HL-60/S4 (cell line): ENCODE measurements around the gene PLSCR3.
"Not testable (repeated sequence)": the region's sequence is repeated elsewhere in the genome, so short reads cannot be mapped to it uniquely, and the experiment has no call there.

ENCODE experiments used
- in situ Hi-C: fragments of 300-500 bp; cut with MboI; formaldehyde crosslinking; loops from 2 replicates; pipeline ENCODE4 v1.14.3; 2022; ENCODE audit warnings: low sequenced_read_pairs

The PLSCR3 gene

DNA sequence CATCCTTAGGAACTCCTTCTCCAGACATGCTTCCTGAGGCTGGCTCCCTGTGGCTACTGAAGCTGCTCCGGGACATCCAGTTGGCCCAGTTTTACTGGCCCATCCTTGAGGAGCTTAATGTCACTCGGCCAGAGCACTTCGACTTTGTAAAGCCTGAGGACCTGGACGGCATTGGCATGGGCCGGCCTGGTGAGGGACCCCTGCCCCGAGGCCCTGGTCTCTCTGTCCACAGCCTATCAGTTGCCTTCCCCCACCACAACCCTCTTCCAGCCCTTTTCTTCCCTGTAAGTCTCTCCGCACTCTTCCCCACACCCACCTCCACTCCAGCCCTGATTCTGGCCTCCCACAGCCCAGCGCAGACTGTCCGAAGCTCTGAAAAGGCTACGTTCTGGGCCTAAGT, 11.4 kb downstream of the PLSCR3 start:
- in situ Hi-C loops: no loop called here

- in situ Hi-C loops: no loop called here
Measured at GRCh38 chr17:7380855-7381683, 13.3 kb downstream of the PLSCR3 start, which contains the start of gene TNK1. TSS of gene TNK1 (plus strand) at chr17:7381089. CDS start at chr17:7382927, 1,838 bp downstream.

DNA sequence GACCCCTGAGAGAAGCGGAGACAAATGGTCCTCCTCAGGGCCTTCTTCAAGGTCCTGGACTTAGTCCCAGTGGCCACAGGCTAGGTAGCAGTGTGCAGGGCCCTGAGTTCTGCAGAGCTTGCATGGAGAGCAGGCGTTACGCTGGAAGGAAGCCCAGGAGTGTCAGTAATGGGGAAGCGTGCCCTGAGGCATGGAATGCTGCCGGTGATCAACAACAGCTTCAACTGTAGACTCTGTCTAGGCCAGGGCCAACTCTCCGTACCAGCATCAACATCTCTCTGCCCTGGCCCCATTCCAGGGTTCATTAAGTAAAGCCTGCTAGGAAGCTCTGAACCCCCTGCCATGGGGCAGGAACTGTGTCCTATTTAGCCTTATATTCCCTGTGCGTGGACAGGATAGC, 14.0 kb downstream of the PLSCR3 start:
- in situ Hi-C loops: no loop called here

DNA sequence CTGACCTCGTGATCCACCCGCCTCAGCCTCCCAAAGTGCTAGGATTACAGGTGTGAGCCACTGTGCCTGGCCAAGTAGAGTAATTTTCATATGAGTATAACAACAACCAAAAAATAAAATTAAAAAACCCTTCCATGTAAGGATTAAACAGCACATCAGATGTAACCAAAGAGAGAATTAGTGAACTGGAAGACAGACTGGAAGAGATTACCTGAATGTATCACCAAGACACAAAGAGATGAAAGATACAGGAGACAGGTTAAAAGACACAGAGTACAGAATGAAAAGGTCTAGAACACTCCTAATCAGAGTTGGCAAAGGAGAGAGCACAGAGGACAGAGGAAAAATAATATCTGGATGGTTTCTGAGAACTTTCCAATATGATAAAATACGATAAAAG, 15.2 kb downstream of the PLSCR3 start:
- in situ Hi-C loops: no loop called here

GRCh38 chr17:7374353-7374752, 20.0 kb downstream of the PLSCR3 start:
- in situ Hi-C loops: no loop called here

DNA sequence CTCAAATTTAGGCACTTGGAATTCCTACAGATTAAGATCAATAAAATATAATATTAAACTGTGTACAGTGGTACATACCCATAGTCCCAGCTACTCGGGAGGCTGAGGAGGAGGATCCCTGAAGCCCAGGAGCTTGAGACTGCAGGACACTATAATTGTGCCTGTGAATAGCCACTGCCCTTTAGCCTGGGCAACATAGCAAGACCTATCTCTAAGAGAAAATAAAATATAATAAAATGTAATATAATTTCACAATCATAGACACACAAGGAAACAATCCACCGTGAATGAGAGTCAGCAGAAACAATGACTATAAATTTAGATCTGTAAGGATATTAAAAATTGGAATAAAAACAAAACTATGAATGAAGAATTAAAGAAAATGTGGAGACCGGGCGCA, 23.5 kb downstream of the PLSCR3 start:
- in situ Hi-C loops: no loop called here

DNA sequence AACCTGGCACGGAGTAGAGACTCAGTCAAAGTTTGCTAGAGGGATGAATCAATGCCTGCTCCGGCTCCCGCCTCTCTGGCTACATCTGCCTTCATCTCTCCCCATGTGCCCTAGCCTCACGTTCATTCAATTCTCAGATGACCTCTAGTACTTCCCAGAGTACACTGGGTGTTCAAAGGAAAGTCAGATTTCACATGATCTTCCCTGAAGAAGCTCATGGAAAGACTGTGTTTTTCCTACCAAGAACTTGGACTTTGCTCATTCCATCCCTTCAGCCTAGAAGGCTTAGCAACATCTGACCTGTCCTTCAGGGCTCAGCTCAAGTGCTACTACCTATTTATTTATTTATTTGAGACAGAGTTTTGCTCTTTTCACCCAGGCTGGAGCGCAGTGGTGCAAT, 24.5 kb downstream of the PLSCR3 start:
- in situ Hi-C loops: no loop called here

DNA sequence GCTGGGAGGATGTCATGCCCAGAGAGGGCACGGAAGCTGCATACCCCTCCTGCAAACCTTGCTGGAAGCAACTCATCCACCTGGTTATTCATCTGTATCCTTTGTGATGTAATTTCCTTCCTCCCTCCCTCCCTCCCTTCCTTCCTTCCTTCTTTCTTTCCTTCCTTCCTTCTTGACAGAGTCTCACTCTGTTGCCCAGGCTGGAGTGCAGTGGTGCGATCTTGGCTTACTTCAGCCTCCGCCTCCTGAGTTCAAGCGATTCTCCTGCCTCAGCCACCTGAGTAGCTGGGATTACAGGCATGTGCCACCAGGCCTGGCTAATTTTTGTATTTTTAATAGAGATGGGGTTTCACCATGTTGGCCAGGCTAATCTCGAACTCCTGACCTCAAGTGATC, 25.7 kb downstream of the PLSCR3 start:
- in situ Hi-C loops: not testable (repeated sequence)

DNA sequence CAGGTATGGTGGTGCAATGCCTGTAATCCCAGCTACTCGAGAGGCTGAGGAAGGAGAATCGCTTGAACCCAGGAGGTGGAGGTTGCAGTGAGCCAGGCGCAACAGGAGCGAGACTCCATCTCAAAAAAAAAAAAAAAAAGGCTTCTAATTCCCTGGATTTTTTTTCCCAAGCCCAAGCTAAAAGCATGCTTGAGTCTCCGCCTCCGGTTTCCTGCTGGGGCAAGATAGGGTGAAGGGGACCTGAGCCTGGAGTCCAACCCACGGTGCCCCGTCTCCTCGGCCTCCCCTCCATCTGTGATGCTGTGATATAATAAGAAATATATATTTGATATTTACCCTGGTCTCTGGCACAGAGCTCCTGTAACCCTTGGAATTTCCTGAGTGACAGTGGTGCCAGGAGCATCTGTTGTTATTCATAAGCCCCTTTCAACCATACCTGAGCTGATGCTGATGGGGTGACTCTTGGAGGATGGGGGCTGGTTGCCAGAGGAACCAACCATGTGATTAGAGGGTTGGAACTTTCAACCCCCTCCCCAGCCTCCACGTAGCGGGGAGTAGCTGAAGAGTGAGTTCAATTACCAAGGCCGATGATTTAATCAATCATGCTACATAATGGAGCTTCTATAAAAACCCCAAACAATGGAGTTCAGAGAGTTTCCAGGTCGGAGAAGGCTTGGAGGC, 26.3 kb downstream of the PLSCR3 start:
- in situ Hi-C loops: no loop called here

GRCh38 chr17:7367083-7367482, 27.2 kb downstream of the PLSCR3 start:
- in situ Hi-C loops: no loop called here

- in situ Hi-C loops: not testable (repeated sequence)
Measured at GRCh38 chr17:7365963-7366362, 28.4 kb downstream of the PLSCR3 start.

GRCh38 chr17:7363311-7363710, 31.0 kb downstream of the PLSCR3 start:
- in situ Hi-C loops: no loop called here

- in situ Hi-C loops: no loop called here
Measured at GRCh38 chr17:7361906-7362305, 32.4 kb downstream of the PLSCR3 start.

DNA sequence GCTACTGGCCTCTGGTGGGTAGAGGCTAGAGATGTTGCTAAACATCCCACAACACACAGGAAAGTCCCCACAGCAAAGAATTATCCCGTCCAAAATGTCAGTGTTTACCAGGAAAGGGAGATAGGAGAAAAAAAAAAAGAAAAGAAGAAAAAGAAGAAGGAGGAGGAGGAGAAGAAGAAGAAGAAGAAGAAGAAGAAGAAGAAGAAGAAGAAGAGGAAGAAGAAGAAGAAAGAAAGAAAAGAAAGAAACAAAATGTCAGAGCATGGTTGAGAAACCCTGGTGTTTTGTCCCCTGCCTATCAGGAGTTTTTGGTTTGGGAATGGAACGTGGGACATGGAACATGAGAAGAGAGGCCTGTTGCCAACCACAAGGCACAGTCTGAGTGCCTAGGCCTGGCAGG, 36.9 kb downstream of the PLSCR3 start:
- in situ Hi-C loops: no loop called here

DNA sequence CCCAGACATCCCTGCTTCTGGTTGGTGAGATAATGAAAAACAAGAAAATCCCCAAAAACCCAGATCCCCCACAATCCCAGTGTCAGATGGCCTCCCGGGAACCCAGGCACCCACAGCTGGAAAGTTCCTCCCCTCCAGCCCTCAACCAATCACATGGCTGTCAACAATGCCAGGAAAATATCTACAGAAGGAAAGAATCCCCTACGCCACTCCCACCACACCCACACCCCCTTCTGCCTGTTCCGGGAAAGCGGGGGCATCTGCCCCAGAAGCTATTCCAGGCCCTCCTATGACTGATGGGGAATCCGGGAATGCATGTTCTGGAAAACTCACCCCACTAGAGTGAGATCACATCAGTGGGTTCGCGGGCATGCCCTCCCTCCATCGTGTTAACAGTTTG, 37.6 kb downstream of the PLSCR3 start:
- in situ Hi-C loops: no loop called here

DNA sequence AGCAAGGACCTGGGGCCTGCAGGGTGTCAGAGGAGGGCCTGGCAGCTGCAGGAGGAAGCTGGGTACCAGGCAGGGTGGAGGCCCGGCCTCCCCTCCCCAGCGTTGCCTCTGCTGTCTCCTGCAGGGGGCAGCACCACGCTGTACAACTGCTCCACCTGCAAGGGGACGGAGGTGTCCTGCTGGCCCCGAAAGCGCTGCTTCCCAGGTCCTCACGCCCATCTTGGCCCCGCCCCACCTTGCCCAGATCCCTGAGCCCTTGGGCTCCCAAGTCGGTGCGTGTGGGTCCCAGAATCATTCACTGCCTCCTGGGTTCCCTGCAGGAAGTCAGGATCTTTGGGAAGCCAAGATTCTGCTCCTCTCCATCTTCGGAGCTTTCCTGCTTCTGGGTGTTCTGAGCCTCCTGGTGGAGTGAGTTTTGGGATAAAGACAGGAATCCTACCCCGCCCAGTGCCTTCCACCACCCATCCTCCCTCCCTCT, 38.2 kb downstream of the PLSCR3 start:
- in situ Hi-C loops: no loop called here

GRCh38 chr17:7355573-7355972, 38.8 kb downstream of the PLSCR3 start:
- in situ Hi-C loops: no loop called here

- in situ Hi-C loops: no loop called here
Measured at GRCh38 chr17:7355053-7355452, 39.3 kb downstream of the PLSCR3 start, which contains the start of gene TMEM95. TSS of gene TMEM95 (plus strand) at chr17:7355156. CDS start at chr17:7355205, 49 bp downstream.

DNA sequence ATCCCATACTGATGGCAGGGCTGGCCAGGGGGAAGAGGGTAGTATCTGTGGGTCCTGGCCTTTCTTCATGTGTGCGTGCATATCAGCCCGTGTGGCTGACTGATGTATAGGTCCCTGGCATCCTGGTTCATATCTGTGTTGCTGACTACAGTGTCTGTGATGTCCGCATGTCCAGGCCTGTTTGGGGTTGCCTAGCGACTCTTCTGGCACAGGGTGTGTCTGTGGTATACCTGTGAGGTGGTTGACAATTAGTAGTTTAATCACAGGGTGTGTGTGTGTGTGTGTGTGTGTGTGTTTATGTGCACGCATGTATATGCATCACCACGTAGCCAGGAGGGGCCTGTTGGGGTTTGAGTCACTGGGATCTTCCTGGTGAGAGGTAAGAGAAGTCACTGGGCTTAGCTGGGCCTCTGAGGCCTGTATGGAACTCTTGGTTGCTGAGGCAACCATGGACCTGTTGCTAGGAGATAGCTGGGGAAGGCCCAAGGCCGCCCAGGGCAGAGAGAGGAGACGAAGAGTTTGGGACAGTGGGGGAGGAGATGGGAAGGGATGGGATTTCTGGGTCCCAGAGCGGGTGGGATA, 40.0 kb downstream of the PLSCR3 start:
- in situ Hi-C loops: no loop called here

DNA sequence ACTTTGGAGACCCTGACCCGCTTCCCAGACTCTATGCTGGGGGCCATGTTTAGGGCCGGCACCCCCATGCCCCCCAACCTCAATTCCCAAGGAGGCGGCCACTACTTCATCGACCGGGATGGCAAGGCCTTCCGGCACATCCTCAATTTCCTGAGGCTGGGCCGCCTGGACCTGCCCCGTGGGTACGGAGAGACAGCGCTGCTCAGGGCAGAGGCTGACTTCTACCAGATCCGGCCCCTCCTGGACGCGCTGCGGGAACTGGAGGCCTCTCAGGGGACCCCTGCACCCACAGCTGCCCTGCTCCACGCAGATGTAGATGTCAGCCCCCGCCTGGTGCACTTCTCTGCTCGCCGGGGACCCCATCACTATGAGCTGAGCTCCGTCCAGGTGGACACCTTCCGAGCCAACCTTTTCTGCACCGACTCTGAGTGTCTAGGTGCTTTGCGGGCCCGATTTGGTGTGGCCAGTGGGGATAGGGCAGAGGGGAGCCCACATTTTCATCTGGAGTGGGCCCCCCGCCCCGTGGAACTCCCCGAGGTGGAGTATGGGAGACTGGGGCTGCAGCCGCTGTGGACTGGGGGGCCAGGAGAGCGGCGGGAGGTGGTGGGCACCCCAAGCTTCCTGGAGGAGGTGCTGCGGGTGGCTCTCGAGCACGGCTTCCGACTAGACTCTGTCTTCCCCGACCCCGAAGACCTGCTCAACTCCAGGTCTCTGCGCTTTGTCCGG, 41.3 kb downstream of the PLSCR3 start:
- in situ Hi-C loops: no loop called here

DNA sequence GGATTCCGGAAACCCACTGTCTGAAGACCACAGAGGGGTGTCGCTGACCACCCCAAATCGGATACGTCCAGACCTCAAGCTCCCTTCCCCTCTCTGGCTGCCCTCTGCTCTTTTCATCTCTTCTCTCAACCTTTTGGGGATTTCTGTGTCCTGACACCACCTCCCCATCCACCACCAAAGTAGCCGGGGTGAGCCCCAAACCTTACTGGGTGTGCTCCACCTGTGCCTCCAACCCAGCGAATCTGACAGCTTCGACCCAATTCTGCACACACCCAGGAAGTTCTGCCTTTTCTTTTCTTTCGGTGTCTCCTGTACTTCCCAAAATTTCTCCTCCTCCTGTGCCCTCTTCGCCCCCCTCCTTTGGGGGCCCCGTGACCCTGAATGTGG, 41.8 kb downstream of the PLSCR3 start:
- in situ Hi-C loops: no loop called here
